SK-N-SH treated with all-trans-retinoic acid at 6 μM for 48 hours (cell line): ENCODE results near the gene PPBP.

ENCODE experiments used
- GLIS3 ChIP-seq: fragments of 250-450 bp; sonication (Bioruptor Pico); IDR thresholded peaks from 2 replicates; pipeline ENCODE4 v1.5.0; 2020; ENCODE audit warnings: mild to moderate bottlenecking, moderate library complexity
- ISL1 ChIP-seq: fragments of 250-450 bp; sonication (Bioruptor Pico); IDR thresholded peaks from 2 replicates; pipeline ENCODE4 v2.1.2; 2022; ENCODE audit warnings: mild to moderate bottlenecking, moderate library complexity
- PATZ1 ChIP-seq: fragments of 250-450 bp; sonication (Bioruptor Pico); IDR thresholded peaks from 2 replicates; pipeline ENCODE4 v1.8.0; 2020; ENCODE audit warnings: mild to moderate bottlenecking, moderate library complexity, borderline replicate concordance
- RARB ChIP-seq: fragments of 250-450 bp; sonication (Bioruptor Pico); IDR thresholded peaks from 2 replicates; pipeline ENCODE4 v1.8.0; 2021; ENCODE audit warnings: mild to moderate bottlenecking, moderate library complexity
- ZFP3 ChIP-seq: fragments of 250-450 bp; sonication (Bioruptor Pico); IDR thresholded peaks from 2 replicates; pipeline ENCODE4 v1.5.0; 2020; ENCODE audit warnings: mild to moderate bottlenecking, moderate library complexity
- TF ChIP-seq, protein P1 (sequence below): fragments of 250-450 bp; sonication (Bioruptor Pico); IDR thresholded peaks from 2 replicates; pipeline ENCODE4 v1.5.1; 2020; ENCODE audit warnings: low read depth, mild to moderate bottlenecking, moderate library complexity

- TF ChIP-seq ISL1, result no peak
- no peak for TF ChIP-seq ZFP3 (CRISPR knock-in tag)
- TF ChIP-seq RARB (CRISPR knock-in tag), result no peak
- TF ChIP-seq GLIS3, result no peak
- TF ChIP-seq PATZ1 (CRISPR knock-in tag), result no peak
- TF ChIP-seq, protein P1, sequence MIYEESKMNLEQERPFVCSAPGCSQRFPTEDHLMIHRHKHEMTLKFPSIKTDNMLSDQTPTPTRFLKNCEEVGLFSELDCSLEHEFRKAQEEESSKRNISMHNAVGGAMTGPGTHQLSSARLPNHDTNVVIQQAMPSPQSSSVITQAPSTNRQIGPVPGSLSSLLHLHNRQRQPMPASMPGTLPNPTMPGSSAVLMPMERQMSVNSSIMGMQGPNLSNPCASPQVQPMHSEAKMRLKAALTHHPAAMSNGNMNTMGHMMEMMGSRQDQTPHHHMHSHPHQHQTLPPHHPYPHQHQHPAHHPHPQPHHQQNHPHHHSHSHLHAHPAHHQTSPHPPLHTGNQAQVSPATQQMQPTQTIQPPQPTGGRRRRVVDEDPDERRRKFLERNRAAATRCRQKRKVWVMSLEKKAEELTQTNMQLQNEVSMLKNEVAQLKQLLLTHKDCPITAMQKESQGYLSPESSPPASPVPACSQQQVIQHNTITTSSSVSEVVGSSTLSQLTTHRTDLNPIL (CRISPR knock-in tag), result no peak
These were observed 28.1 kb upstream of the PPBP start for GRCh38 chr4:74016068-74016467.
